Coronary artery (tissue), 2 donors: ENCODE data around the gene CREB5.

ENCODE experiments used
- DNase-seq: peaks from one replicate; pipeline ENCODE4 v3.0.0-alpha.2; 2017; ENCODE audit warnings: low spot score
- H3K27ac ChIP-seq, 2 donors: fragments of 200-600 bp; sonication (generic); one replicate each; pipeline ENCODE4 v1.5.1; 2016 to 2019
- H3K4me3 ChIP-seq: fragments of 200-600 bp; sonication (generic); 2 replicates; pipeline ENCODE4 v1.5.1; 2016; ENCODE audit warnings: mild to moderate bottlenecking, moderate library complexity
- TF ChIP-seq, protein P1 (sequence below): fragments of 200-600 bp; sonication (generic); IDR thresholded peaks from one replicate; pipeline ENCODE4 v1.5.1; 2019; ENCODE audit warnings: antibody characterized with exemption

Gene CREB5

DNA sequence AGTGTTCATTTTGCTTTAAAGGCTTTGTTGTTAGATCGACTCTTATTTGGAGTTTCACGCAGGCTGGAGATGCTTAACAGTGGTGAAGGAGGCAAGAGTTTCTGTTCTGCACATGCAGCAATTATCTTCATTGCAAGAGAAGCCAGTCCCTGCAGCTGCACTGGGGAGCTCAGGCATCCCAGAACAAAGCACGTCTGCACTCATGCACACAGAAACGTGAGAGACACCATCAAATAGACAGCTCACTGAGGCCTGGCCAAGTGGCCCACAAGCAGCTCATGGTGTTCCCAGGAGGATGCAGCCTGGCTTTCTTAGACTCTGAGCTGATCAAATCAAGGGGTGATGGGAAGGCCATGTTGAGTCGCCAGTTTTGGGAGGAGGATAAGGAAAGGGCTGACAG is 246.1 kb downstream of the CREB5 start:
- TF ChIP-seq, protein P1, sequence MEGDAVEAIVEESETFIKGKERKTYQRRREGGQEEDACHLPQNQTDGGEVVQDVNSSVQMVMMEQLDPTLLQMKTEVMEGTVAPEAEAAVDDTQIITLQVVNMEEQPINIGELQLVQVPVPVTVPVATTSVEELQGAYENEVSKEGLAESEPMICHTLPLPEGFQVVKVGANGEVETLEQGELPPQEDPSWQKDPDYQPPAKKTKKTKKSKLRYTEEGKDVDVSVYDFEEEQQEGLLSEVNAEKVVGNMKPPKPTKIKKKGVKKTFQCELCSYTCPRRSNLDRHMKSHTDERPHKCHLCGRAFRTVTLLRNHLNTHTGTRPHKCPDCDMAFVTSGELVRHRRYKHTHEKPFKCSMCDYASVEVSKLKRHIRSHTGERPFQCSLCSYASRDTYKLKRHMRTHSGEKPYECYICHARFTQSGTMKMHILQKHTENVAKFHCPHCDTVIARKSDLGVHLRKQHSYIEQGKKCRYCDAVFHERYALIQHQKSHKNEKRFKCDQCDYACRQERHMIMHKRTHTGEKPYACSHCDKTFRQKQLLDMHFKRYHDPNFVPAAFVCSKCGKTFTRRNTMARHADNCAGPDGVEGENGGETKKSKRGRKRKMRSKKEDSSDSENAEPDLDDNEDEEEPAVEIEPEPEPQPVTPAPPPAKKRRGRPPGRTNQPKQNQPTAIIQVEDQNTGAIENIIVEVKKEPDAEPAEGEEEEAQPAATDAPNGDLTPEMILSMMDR: no peak
- H3K4me3 ChIP-seq: no peak overlapping the region
- H3K27ac ChIP-seq: no peak overlapping the region
- DNase-seq: no peak

DNA sequence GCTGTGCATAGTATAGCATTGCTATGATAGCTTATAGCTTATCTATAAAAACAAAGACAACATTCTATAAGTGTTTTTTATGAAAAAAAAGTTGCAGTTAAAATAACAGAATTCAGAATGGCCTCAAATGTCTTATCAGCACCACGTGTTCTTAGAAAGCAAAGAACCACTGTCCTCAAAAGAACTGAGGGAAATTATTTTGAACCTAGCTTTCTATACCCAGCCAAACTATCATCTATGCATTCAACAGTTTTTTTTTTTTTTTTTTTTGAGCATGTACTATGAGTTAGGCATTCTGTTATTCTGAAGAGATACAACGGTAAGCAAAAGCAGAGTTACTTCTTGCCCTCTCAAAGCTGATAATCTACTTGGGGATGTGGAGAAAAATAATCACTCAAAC is 247.8 kb downstream of the CREB5 start:
- no peak overlapping the region for H3K4me3 ChIP-seq
- no peak for DNase-seq
- H3K27ac ChIP-seq: no peak overlapping the region
- TF ChIP-seq, protein P1: no peak

DNA sequence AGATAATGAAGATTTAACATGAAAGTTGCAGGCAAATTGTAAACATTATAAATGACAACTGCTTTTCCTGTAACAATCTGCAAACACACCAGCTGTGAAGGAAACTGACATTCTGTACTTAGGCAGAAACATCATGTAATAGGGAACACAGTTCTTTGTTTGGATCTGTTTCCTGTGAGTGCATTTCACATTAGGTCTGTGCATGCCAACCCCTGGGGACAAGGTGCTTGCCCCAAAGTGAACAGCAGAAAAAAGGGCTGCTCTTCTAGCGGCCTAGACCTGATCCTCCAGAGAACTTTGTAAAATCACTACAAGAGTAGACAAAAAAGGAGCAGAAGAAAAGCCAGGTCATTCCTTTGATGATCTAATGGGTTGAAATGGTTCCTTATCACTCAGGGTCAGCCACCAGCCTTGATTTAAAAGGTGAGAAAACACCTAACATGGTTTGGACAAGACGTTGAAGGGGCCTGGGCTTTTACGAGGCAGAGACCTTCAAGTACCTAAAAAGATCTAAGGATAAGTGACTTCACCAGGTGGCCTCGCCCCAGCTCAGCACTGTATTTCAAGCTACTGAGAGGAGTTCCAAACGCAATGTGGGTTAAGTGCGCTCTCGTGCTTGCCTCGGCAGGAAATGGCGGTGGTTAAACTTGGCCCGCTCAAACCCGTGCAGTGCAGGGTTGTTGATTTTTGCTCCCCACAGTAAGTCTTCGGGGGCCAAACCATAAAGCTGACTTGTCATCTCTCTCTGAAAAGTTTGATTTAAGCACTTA is 249.7 kb downstream of the CREB5 start:
- no peak overlapping the region for H3K4me3 ChIP-seq
- no peak for DNase-seq
- TF ChIP-seq, protein P1: no peak
- no peak overlapping the region for H3K27ac ChIP-seq

DNA sequence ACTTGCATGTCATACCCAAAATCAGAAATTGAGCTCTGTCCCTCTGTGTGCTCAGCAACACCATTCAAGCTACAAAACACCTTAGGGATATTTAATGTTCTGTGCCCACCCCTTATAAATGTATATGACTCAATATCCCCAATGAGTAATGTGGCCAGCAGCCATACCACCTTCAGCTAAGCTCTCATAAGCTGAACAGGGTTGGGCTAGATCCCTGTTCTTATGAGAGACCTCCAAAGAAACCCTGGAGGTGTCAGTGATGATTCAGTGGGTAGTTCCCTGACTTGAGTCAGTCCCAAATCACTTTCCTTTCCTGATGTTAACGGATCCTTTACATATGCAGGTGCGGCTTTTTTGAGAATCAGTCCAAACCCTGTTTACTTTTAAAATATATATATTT is 253.8 kb downstream of the CREB5 start:
- TF ChIP-seq, protein P1: no peak
- H3K27ac ChIP-seq: no peak overlapping the region
- H3K4me3 ChIP-seq: no peak overlapping the region
- DNase-seq: no peak

DNA sequence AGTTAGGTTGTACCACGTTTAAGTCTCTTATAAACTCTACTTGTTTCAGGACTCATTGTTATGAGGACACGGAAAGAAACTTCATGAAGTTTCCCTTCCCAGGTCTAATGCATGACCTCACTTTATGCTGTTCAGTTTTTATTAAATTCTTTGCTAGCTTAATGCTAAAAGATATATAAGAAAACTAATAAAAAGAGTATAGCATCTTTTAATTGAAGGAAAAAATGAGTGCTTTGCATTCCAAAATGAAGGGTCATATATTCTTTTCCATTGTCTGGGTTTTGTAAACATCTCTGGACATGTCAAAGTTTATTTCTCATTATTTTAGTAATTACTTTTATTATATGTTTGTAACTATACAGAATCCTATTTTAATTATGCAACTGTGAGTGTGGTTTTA is 255.8 kb downstream of the CREB5 start:
- Histone ChIP-seq H3K27ac (no peak overlapping the region), H3K4me3 (no peak overlapping the region)
- DNase-seq: no peak
- TF ChIP-seq, protein P1: no peak

DNA sequence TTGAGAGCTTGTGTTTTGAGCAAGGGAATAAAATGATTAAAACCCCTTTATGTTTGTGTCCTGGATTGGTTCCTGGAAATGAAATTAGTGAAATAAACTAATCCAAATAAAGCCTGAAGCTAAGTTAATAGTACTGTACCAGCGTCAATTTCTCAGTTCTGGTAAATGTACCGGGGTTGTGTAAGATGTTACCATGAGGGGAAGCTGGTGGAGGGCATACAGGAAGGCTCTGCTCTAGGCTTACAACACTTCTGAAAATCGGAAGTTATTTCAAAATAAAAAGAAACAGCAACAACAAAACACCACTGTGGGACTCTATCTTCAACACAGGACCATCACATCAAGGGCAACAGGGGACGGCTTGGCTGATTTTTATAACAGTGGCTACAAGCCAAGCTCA is 257.0 kb downstream of the CREB5 start:
- H3K4me3 ChIP-seq: no peak overlapping the region
- no peak for DNase-seq
- H3K27ac ChIP-seq: no peak overlapping the region
- TF ChIP-seq, protein P1: no peak

DNA sequence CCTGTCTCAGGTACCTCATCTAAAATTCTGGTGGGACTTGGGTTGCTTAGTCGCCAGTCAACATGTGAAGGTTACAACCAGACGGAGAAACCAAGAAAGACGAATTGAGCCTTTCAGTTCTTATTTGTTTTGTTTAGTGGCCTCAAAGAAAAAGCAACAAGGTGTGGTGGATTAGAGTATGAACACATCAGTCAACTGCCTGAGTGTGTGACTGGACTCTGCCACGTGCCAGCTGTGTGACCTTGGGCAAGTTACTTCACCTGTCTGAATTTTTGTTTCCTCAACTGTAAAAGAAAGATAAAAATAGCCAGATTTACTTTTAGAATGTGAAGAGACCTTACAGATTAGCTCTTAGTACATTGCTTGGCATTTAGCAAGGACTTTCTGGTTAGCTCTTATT is 259.2 kb downstream of the CREB5 start:
- Histone ChIP-seq H3K27ac (no peak overlapping the region), H3K4me3 (no peak overlapping the region)
- DNase-seq: no peak
- TF ChIP-seq, protein P1: no peak
